Testis (tissue), 2 donors: ENCODE results near the gene SLC24A3.

Experiments used
- POLR2A ChIP-seq: fragments of 450-650 bp; IDR thresholded peaks from one replicate; pipeline ENCODE4 v1.6.1; 2017; ENCODE audit warnings: antibody characterized with exemption, mild to moderate bottlenecking, moderate library complexity
- TF ChIP-seq, protein P1 (sequence below), 3 experiments: fragments of 450-650 bp in 2 of 3; fragments of 200-600 bp in 1 of 3; sonication (generic) in 1 of 3; IDR thresholded peaks; one replicate each; pipeline ENCODE4 v1.5.1; 2016 to 2019; ENCODE audit warnings: antibody characterized with exemption in 3 of 3, mild to moderate bottlenecking in 2 of 3, moderate library complexity in 1 of 3

DNA sequence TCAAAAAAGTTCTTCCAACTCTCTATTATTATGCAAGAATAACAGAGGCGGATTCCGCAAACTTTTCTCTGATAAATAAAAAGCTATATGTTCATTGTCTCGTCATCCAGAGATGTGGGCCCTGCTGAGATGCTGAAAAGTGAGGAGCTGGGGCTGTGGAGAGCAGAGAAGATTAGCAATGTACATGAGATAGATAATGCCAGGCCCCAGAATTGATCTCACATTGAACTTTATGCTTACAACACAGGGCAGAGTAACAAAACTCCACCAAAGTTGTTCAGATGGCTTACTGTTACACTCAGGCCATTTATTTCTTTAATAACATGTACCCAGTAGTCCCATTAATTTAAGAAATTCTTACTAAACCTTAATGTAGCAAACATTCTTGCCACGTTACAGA lies 512.9 kb downstream of the SLC24A3 start:
- TF ChIP-seq, protein P1, sequence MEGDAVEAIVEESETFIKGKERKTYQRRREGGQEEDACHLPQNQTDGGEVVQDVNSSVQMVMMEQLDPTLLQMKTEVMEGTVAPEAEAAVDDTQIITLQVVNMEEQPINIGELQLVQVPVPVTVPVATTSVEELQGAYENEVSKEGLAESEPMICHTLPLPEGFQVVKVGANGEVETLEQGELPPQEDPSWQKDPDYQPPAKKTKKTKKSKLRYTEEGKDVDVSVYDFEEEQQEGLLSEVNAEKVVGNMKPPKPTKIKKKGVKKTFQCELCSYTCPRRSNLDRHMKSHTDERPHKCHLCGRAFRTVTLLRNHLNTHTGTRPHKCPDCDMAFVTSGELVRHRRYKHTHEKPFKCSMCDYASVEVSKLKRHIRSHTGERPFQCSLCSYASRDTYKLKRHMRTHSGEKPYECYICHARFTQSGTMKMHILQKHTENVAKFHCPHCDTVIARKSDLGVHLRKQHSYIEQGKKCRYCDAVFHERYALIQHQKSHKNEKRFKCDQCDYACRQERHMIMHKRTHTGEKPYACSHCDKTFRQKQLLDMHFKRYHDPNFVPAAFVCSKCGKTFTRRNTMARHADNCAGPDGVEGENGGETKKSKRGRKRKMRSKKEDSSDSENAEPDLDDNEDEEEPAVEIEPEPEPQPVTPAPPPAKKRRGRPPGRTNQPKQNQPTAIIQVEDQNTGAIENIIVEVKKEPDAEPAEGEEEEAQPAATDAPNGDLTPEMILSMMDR (IDR thresholded peaks at IDR 0.05): no peak
- no peak for TF ChIP-seq POLR2A
